Kidney (tissue), 14 donors: ENCODE results near the gene OR4K1. TPM values are rescaled to one million over a fixed set of nuclear protein-coding genes. Genes with fewer than 3 reads are reported as not detected.
"Not testable (repeated sequence)": the region's sequence is repeated elsewhere in the genome, so short reads cannot be mapped to it uniquely, and the experiment has no call there.

Source experiments
- DNase-seq, 5 donors: peaks; one replicate each; pipeline ENCODE4 v3.0.0-alpha.2; 2013 to 2020
- FAIRE-seq: peaks from 2 replicates; lab custom pipeline; 2012; peaks lifted over from hg19 to GRCh38; lab: Jason Lieb, UNC
- H3K27ac ChIP-seq, 2 donors: one replicate each; pipeline ENCODE4 v1.7.0; 2013; ENCODE audit warnings: low read depth in 2 of 2, low read length in 2 of 2, inconsistent platforms in 1 of 2
- H3K27me3 ChIP-seq: one replicate; pipeline ENCODE4 v1.7.1; 2013; ENCODE audit warnings: low read length, inconsistent platforms; ENCODE audit not compliant: control insufficient read depth, insufficient read depth
- H3K36me3 ChIP-seq, 3 donors: one replicate each; pipeline versions ENCODE4 v1.7.0 to v1.7.1; 2013; ENCODE audit warnings: low read length in 3 of 3, control low read depth in 1 of 3, inconsistent platforms in 1 of 3; ENCODE audit not compliant: insufficient read depth in 3 of 3, control insufficient read depth in 2 of 3
- H3K4me1 ChIP-seq, 3 donors: one replicate each; pipeline versions ENCODE4 v1.7.0 to v1.7.1; 2013; ENCODE audit warnings: low read length in 3 of 3, inconsistent platforms in 1 of 3, low read depth in 1 of 3; ENCODE audit not compliant: control insufficient read depth in 2 of 3, insufficient read depth in 2 of 3
- H3K4me3 ChIP-seq, 3 donors: one replicate each; pipeline versions ENCODE4 v1.7.0 to v1.8.1; 2013; ENCODE audit warnings: low read length in 3 of 3, control low read depth in 1 of 3, inconsistent platforms in 1 of 3
- H3K9ac ChIP-seq, 3 donors: one replicate each; pipeline versions ENCODE4 v1.7.0 to v1.7.1; 2013; ENCODE audit warnings: low read length in 3 of 3, control low read depth in 1 of 3, inconsistent platforms in 1 of 3
- H3K9me3 ChIP-seq, 3 donors: one replicate each; pipeline versions ENCODE4 v1.7.0 to v1.7.1; 2013; ENCODE audit warnings: low read length in 3 of 3, control low read depth in 1 of 3, inconsistent platforms in 1 of 3; ENCODE audit not compliant: control insufficient read depth in 2 of 3, insufficient read depth in 1 of 3
- CTCF ChIP-seq: IDR thresholded peaks from 3 replicates; pipeline ENCODE4 v1.5.1; 2012; ENCODE audit warnings: mild to moderate bottlenecking, moderate library complexity, borderline replicate concordance; ENCODE audit not compliant: insufficient read depth; ENCODE audit errors: extremely low read depth
- intact Hi-C: fragments of 100-400 bp; cut with DNase I; formaldehyde crosslinking; loops from one replicate; pipeline ENCODE4 v1.11.1; 2022
- polyA plus RNA-seq: library from polyadenylated mRNA; stranded (reverse); fragments of 350-450 nt; fragmentation: Illumina TruSeq; extraction: RNeasy Lipid Tissue Mini Kit (QIAGEN cat#74804); gene quantifications from one replicate; pipeline ENCODE4 v1.2.3, GENCODE V29; 2014; ENCODE audit warnings: low read depth, low replicate concordance; ENCODE audit not compliant: insufficient read depth
- total RNA-seq: library from RNA; stranded (reverse); fragmentation: NEBNext Ultra II Directional; extraction: Animal tissue kit (Norgen Biotek cat#: 25700); gene quantifications from one replicate; pipeline ENCODE4 v1.2.1, GENCODE V29; 2021
- donor health status: control.
- donor health status: control.
- donor health status: control.
- donor health status: control.
- donor health status: control.
- donor health status: DM: yes; HTN: yes; CAD: no.
- donor health status: Normal renal cell carcinoma (clear cell type).

Gene OR4K1
- total and polyA plus RNA-seq, 2 donors from 2014 or later: not detected

DNA sequence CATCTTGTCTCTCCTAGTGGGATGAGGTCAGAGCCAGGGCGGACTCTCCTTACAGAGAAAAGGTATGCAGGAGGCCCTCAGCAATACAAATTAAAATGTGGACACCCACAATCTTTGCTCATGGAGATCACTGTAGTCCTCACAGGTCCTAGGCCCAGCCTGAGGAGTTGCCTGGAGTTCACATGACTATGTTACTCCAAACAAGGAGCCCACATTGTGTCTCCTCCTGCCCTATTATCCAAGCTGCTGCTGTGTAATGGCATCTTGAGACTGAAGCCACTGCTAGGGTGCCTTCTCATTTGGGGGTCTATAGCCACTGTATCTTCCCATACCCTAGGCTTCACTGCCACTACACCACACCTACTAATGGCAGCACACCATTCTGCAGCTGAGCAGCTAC lies 11.0 kb downstream of the OR4K1 start:
- FAIRE-seq: no peak
- intact Hi-C loops: no loop called here
- H3K4me3 ChIP-seq: no peak overlapping the region

GRCh38 chr14:19947413-19948090 lies 16.8 kb downstream of the OR4K1 start:
- no peak overlapping the region for H3K4me3 ChIP-seq
- DNase-seq (no peak), FAIRE-seq (peak; percentile 41)
- H3K36me3 ChIP-seq: no peaks in the 10 kb centered on the region
- H3K4me1 ChIP-seq: no peaks in the 10 kb centered on the region
- no peak overlapping the region for H3K27ac ChIP-seq
- TF ChIP-seq CTCF: no peak
- H3K27me3 ChIP-seq: no peaks in the 10 kb centered on the region
- H3K9ac ChIP-seq: no peak overlapping the region
- peaks cover 0 to 2% (median 0%) of the 10 kb centered on the region in 3 donors for H3K9me3 ChIP-seq
- intact Hi-C loops: no loop called here

More for the DNA sequence above, 11.0 kb downstream of the OR4K1 start:
- peaks cover 0 to 2% (median 0%) of the 10 kb centered on the region in 3 donors for H3K9me3 ChIP-seq
- no peak overlapping the region for H3K9ac ChIP-seq
- no peaks in the 10 kb centered on the region for H3K27me3 ChIP-seq
- DNase-seq: no peak
- no peak overlapping the region for H3K27ac ChIP-seq
- TF ChIP-seq CTCF: no peak
- H3K4me1 ChIP-seq: no peaks in the 10 kb centered on the region
- H3K36me3 ChIP-seq: no peaks in the 10 kb centered on the region

- Histone ChIP-seq H3K36me3 (no peaks in the 10 kb centered on the region), H3K9ac (no peak overlapping the region), H3K4me1 (no peaks in the 10 kb centered on the region), H3K27me3 (no peaks in the 10 kb centered on the region), H3K27ac (no peak overlapping the region), H3K4me3 (no peak overlapping the region), H3K9me3 (peaks cover 0 to 2% (median 0%) of the 10 kb centered on the region in 3 donors)
- FAIRE-seq (no peak), DNase-seq (no peak)
- no peak for TF ChIP-seq CTCF
- intact Hi-C loops: no loop called here
These were observed 18.5 kb downstream of the OR4K1 start for GRCh38 chr14:19949218-19949617.

DNA sequence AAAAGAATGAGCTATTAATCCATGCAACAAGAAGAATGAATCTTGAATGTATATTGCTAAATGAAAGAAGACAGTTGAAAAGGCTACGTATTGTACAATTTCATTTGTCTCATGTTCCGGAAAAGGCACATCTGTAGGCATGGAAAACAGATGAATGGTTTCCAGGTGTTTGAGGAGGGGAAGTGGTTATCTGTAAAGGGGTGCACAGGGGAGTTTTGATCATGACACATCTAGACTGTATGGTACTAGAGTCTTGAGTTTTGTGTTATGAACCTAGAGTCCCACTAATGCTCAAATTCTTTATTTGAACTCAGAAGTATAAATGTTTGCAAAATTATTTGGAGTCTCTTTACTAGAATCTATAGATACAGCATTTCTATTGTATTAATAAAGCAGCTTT lies 39.0 kb downstream of the OR4K1 start:
- not testable (repeated sequence) for DNase-seq, H3K4me3 ChIP-seq, FAIRE-seq

More for the DNA sequence above, 39.0 kb downstream of the OR4K1 start:
- H3K27me3 ChIP-seq, H3K9ac ChIP-seq, H3K27ac ChIP-seq, intact Hi-C loops, H3K4me1 ChIP-seq, H3K36me3 ChIP-seq, H3K9me3 ChIP-seq: not testable (repeated sequence)
